Activated naive CD8-positive, alpha-beta T cell treated with anti-CD3 and anti-CD28 coated beads, Interleukin-2, amount 50 U/mL, for 24 hours (primary cell): Measurements from ENCODE around the gene SHH.

Experiments
- ATAC-seq: fragments of 150-1000 bp; cut with Tn5 transposase; one replicate; pipeline ENCODE4 v1.10.0; 2021
- DNase-seq: peaks from one replicate; pipeline ENCODE4 v3.0.0; 2021
- H3K27ac Mint-ChIP-seq: one replicate; pipeline ENCODE4 v1.8.0; 2021; ENCODE audit warnings: mild to moderate bottlenecking, mixed read lengths
- H3K27me3 Mint-ChIP-seq: one replicate; pipeline ENCODE4 v1.8.0; 2021; ENCODE audit warnings: mixed read lengths
- H3K36me3 Mint-ChIP-seq: one replicate; pipeline ENCODE4 v1.8.0; 2021; ENCODE audit warnings: low read depth, mixed read lengths
- H3K4me1 Mint-ChIP-seq: one replicate; pipeline ENCODE4 v1.8.0; 2021; ENCODE audit warnings: mixed read lengths
- H3K4me3 Mint-ChIP-seq: one replicate; pipeline ENCODE4 v1.8.0; 2021; ENCODE audit warnings: mild to moderate bottlenecking, moderate library complexity, mixed read lengths
- H3K9me3 Mint-ChIP-seq: one replicate; pipeline ENCODE4 v1.8.0; 2021; ENCODE audit warnings: mixed read lengths

SHH gene

DNA sequence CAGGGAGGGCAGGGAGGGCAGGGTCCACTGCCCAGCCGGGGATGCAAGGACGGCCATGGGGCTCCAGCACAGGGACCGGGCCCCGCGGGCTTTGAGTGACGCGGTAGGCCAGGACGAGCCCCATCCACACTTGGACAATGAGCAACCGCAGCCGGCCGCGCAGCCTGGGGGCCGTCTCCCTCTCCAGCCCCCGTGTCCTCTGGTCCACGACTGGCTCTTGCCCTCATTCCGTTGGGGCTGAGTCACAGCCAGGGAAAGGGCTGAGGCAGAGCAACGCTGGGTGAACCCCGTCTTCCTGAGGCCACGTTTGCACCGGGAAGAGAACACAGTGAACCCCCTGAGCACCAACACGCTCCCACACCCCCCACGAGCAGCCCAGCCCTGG lies 23.7 kb downstream of the SHH start:
- Mint-ChIP-seq H3K27me3 (peaks cover 15% of the 10 kb centered on the region), H3K4me1 (peaks cover 6% of the 10 kb centered on the region), H3K36me3 (peaks cover 6% of the 10 kb centered on the region), H3K27ac (no peak overlapping the region), H3K9me3 (no peaks in the 10 kb centered on the region), H3K4me3 (no peak overlapping the region)
- no peak for ATAC-seq
- no peak for DNase-seq

DNA sequence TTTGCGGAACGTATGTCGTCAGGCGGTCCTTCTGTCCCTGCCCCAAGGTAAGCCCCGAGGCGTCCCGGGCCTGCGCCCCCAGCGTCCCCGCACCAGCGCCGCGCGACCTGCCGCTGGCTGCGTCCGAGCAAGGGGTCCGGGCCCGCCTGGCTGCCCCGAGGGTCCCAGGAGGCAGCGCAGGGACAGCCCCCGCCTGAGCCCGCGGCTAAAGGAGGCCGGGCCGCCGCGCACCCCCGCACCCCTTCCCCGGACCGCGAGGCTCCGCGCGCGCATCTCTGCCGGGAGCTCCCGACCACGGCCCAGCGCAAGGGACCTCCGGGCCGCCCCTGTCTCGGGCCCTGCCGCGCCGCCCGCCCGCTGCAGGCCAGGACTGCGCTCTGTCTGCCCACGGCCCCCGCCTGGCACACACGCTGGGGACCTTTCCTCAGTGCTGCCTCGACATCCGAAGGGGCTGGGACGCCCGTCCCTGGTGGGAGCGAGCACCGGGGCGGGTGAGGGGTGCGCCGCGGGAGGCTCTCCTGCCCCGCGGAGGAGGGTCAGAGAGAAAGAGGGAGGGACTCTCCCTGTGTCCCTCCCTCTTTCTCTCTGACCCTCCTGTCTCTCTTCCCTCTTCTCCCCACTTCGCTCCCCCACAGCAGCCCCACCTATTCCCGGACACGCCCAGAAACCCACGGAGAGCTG lies 25.0 kb downstream of the SHH start:
- no peak overlapping the region for H3K27ac Mint-ChIP-seq
- ATAC-seq (no peak), DNase-seq (no peak)
- peaks cover 6% of the 10 kb centered on the region for H3K4me1 Mint-ChIP-seq
- H3K27me3 Mint-ChIP-seq, result peaks cover 15% of the 10 kb centered on the region
- no peaks in the 10 kb centered on the region for H3K9me3 Mint-ChIP-seq
- H3K36me3 Mint-ChIP-seq, result peaks cover 12% of the 10 kb centered on the region
- H3K4me3 Mint-ChIP-seq, result no peak overlapping the region

DNA sequence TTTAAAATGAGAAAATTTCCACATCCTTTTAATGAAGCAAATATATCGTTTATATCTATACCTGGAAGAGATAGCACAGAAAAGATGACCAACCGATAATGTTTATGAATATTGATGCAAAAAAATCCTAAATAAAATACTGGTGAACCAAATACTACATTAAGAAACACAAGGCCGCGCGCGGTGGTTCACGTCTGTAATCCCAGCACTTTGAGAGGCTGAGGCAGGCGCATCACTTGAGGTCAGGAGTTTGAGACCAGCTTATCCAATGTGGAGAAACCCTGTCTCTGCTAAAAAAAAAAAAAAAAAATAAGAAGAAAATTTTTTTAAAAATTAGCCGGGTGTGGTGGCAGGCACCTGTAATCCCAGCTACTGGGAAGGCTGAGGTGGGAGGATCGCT lies 25.8 kb downstream of the SHH start:
- no peaks in the 10 kb centered on the region for H3K9me3 Mint-ChIP-seq
- no peak overlapping the region for H3K4me3 Mint-ChIP-seq
- peaks cover 6% of the 10 kb centered on the region for H3K4me1 Mint-ChIP-seq
- H3K27me3 Mint-ChIP-seq, result peaks cover 15% of the 10 kb centered on the region
- no peak for DNase-seq
- H3K36me3 Mint-ChIP-seq, result peaks cover 16% of the 10 kb centered on the region
- no peak overlapping the region for H3K27ac Mint-ChIP-seq
- no peak for ATAC-seq

DNA sequence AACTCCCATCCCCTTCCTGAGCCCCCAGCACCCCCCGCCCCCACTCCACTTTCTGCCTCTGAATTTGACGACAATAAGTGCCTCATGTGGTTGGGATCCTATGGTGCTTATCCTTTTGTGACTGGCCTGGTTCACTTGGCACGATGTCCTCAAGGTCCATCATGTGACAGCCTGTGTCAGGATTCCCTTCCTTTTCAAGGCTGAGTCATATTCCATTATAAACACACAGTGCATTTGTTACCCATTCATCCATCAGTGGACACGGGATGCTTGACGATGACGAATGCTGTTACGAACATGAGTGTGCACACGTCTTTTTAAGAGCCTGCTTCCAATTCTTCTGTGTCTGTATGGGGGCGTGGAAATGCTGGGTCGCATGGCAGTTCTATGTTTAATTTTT lies 26.7 kb downstream of the SHH start:
- H3K27me3 Mint-ChIP-seq, result peaks cover 15% of the 10 kb centered on the region
- H3K4me3 Mint-ChIP-seq, result no peak overlapping the region

DNA sequence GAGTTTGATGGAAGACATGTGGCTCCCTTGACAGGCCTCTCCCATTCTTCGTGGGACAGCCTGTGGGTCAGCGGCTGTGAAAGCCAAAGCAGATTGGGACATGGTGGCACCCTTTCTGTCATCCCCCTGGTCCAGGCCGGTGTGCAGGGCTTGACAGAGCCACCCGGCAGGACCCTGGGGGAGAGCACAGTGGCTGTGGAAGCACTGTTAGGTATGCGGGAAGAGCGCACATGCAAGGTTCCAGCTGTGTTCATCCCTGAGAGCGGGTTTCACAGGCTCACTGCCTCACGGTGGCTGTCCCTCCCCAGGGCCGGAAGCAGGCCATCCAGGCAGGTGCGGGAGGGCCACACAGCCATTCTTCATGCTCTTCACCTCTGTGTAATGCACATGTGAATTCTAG lies 29.8 kb downstream of the SHH start:
- ATAC-seq, result no peak
- Mint-ChIP-seq H3K36me3 (peaks cover 21% of the 10 kb centered on the region), H3K27me3 (peaks cover 8% of the 10 kb centered on the region), H3K4me1 (peaks cover 2% of the 10 kb centered on the region), H3K9me3 (no peaks in the 10 kb centered on the region), H3K4me3 (no peak overlapping the region), H3K27ac (no peak overlapping the region)
- DNase-seq, result no peak

More for the DNA sequence above, 26.7 kb downstream of the SHH start:
- no peaks in the 10 kb centered on the region for H3K9me3 Mint-ChIP-seq
- no peak overlapping the region for H3K27ac Mint-ChIP-seq
- peaks cover 6% of the 10 kb centered on the region for H3K4me1 Mint-ChIP-seq
- H3K36me3 Mint-ChIP-seq, result peaks cover 18% of the 10 kb centered on the region
- no peak for DNase-seq
- ATAC-seq, result no peak

DNA sequence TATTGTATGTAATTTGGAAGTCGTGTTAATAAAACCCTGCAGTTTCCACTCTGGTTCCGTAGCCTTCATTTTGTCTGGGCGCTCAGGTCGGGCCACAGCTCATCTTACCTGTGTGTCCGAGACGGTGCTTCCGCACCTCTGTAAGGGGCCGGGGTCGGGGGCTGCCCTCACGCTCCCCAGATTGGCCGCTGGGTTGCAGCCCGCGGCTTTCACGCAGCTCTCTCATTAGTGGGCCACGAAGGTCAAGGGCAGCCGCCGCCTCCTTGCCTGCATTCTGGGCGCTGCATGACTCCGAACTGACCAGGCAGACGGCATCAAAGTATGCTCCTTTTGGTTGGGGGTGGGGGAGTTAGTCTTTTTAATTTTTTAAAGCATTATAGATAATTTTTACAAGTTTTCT lies 30.8 kb downstream of the SHH start:
- H3K27me3 Mint-ChIP-seq, result peaks cover 6% of the 10 kb centered on the region
- no peaks in the 10 kb centered on the region for H3K9me3 Mint-ChIP-seq
- H3K4me3 Mint-ChIP-seq, result no peak overlapping the region
- H3K4me1 Mint-ChIP-seq, result peaks cover 2% of the 10 kb centered on the region
- no peak for ATAC-seq
- no peak overlapping the region for H3K27ac Mint-ChIP-seq
- peaks cover 21% of the 10 kb centered on the region for H3K36me3 Mint-ChIP-seq
- DNase-seq, result no peak

DNA sequence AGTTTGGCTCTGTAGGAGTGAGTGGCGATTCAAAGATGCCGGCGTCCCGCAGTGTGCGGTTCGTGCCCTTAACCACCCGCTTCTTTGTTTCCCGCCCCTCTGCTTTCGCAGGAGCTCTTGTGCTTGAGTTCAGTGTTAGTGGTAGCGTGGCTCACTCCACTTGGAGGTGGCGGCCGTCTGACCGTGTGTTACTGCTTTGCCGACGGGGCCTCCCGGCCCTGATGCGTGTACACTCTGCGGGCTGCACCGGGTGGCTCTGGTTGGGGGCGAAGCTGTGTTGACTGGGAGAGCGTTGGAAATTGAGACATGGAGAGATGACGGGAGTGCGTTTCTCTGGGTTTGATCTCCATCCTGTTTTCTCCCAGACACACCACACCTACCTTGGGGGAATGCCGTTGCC lies 31.4 kb downstream of the SHH start:
- no peak for DNase-seq
- Mint-ChIP-seq H3K4me1 (no peaks in the 10 kb centered on the region), H3K4me3 (no peak overlapping the region), H3K36me3 (peaks cover 21% of the 10 kb centered on the region), H3K27me3 (peaks cover under 1% of the 10 kb centered on the region), H3K9me3 (no peaks in the 10 kb centered on the region), H3K27ac (no peak overlapping the region)
- ATAC-seq, result no peak

DNA sequence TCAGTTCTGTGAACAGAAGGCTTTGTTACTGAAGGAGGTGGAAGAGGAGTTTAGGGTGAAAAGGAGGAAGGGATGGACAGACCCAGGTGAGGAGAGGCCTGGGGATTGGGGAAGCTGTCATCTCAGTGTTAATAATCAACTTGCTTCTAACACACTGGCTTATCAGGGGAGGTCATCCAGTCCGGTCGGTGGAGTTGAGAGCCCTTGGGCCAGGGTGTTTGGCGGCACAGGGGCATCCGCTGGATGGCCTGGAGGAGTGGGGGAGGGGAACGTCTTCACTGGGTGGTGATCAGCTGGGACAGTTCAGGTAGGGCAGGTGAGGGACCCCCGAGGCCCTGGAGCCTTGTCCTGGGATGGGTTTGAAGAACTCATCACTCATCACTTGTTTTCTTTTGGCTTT lies 33.9 kb downstream of the SHH start:
- no peaks in the 10 kb centered on the region for H3K4me1 Mint-ChIP-seq
- H3K27ac Mint-ChIP-seq, result no peak overlapping the region
- no peak for ATAC-seq
- DNase-seq, result no peak
- peaks cover 35% of the 10 kb centered on the region for H3K36me3 Mint-ChIP-seq
- H3K27me3 Mint-ChIP-seq, result no peaks in the 10 kb centered on the region
- no peak overlapping the region for H3K4me3 Mint-ChIP-seq
- H3K9me3 Mint-ChIP-seq, result no peaks in the 10 kb centered on the region

DNA sequence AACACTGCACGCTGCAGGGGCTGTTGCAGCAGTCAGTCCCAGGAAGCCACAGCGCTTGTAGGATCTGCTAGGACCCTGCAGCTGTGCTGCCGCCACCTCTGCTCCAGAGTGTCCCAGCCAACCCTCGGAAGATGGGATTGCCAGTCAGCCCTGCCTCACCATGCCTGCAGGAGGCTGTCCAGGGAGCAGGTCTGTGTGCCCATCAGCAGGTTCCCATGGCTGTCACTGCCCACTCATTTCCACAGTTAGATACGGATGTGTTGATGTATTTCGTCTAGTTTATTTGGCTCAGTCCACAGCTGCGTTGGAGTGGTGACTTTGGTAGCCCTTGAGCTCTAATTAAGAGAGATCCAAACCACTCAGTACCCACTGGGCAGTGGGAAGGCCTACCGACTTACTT lies 35.7 kb downstream of the SHH start:
- Mint-ChIP-seq H3K27ac (no peak overlapping the region), H3K4me1 (no peaks in the 10 kb centered on the region), H3K4me3 (no peak overlapping the region), H3K27me3 (no peaks in the 10 kb centered on the region), H3K36me3 (peaks cover 33% of the 10 kb centered on the region), H3K9me3 (no peaks in the 10 kb centered on the region)
- DNase-seq (no peak), ATAC-seq (no peak)

DNA sequence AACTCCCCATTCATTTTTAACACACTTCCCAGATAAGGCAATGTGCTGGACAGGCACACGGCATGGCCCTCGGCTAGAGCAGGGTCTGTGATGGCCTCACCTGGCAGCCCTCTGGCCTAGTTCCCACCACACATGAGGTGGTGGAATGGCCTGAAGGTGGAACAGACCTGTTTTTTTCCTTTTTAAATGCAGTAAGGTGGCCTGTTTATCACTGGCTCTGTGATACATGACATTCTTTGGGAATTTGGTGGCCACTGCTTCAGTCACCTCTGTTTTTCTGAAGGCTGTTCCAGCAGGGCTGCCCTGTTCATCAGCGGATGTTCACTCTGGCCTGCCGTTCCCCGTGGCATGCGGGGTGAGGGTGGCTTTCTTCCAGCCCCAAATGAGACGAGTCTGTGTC lies 36.6 kb downstream of the SHH start:
- Mint-ChIP-seq H3K4me3 (no peak overlapping the region), H3K27me3 (no peaks in the 10 kb centered on the region), H3K9me3 (no peaks in the 10 kb centered on the region), H3K27ac (no peak overlapping the region), H3K36me3 (peaks cover 34% of the 10 kb centered on the region), H3K4me1 (no peaks in the 10 kb centered on the region)
- DNase-seq (no peak), ATAC-seq (no peak)

DNA sequence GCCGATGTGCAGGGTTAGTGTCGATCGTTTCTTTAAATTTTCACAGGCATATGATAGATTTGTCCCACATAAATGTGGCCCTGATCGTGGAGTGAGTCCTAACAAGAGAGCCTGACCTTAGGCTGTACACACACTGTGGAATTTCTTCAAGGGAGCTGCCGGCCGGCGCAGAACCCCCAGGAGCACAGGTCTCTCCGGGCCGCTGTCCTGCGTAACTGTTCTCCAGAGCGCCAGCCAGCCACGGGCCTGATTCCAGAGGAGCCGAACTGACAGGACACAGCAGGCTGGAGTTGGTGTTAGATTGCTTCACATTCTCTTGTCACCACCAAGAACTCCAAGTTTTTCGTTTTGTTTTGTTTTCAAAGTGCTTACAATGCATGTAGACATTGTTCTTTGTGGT lies 37.3 kb downstream of the SHH start:
- Mint-ChIP-seq H3K9me3 (no peaks in the 10 kb centered on the region), H3K4me3 (no peak overlapping the region), H3K36me3 (peaks cover 40% of the 10 kb centered on the region), H3K27ac (no peak overlapping the region), H3K4me1 (no peaks in the 10 kb centered on the region), H3K27me3 (no peaks in the 10 kb centered on the region)
- ATAC-seq (no peak), DNase-seq (no peak)

DNA sequence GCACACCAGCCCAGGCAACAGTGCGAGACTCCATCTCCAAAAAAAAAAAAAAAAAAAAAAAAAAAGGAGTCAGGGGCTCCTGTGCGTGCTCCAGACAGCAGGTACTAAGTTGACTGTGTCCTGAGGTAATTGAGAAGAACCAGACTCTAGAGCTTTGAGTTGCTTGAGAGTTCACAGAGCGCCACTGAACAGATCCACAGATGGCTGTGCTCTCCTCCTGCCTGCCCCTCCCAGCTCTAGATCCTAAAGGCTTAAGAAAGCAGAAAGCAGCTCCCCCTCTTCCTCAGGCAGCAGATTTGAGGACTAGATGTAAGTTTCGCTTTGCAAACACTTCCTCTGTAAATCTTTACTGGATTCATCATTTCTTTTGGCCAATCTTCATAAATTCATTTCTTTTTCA lies 38.7 kb downstream of the SHH start:
- Mint-ChIP-seq H3K27ac (no peak overlapping the region), H3K4me1 (no peaks in the 10 kb centered on the region), H3K9me3 (no peaks in the 10 kb centered on the region), H3K27me3 (no peaks in the 10 kb centered on the region), H3K4me3 (no peak overlapping the region), H3K36me3 (peaks cover 44% of the 10 kb centered on the region)
- ATAC-seq (no peak), DNase-seq (no peak)

DNA sequence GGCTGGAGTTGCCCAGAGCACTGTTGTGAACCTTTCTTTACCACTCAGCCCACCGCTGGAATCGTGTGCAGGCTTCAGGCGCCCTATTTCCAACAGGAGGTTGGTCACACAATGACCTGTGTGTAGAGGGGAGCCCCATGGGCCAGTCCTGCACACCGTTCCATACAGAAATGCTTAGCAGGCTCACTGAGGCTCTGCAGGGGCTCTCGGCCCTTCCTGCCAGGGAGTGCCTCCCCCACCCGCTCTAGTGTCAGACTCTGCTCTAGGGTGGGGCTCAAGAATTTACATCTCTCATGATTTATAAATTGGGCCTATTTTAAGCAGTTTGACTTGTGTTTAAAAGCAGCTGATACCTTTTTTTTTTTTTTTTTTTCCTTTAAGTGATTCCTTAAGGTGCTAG lies 42.0 kb downstream of the SHH start:
- H3K27me3 Mint-ChIP-seq, result no peaks in the 10 kb centered on the region
- no peak overlapping the region for H3K27ac Mint-ChIP-seq
- H3K36me3 Mint-ChIP-seq, result peaks cover 51% of the 10 kb centered on the region
- no peaks in the 10 kb centered on the region for H3K9me3 Mint-ChIP-seq
- no peak overlapping the region for H3K4me3 Mint-ChIP-seq
- DNase-seq (no peak), ATAC-seq (no peak)
- H3K4me1 Mint-ChIP-seq, result peaks cover 12% of the 10 kb centered on the region

DNA sequence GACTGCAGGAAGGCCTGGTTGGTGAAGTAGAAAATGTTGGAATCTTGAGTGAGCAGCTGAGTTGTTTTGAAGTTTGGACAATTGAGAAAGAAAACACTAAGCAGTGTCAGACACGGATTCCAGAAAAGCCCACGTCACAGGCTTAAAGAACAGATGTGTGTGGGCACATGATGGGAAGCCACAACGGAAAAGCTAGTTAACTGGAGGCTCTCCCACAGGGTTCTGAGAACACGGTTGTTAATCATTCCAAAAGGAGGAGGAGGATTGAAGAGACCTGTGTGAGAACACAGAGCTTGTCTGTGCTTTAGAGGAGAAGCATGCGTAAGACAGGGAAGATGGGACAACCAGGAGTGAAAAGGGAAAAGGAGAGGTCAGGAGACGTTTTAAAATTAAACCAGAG lies 42.6 kb downstream of the SHH start:
- ATAC-seq, result no peak

DNA sequence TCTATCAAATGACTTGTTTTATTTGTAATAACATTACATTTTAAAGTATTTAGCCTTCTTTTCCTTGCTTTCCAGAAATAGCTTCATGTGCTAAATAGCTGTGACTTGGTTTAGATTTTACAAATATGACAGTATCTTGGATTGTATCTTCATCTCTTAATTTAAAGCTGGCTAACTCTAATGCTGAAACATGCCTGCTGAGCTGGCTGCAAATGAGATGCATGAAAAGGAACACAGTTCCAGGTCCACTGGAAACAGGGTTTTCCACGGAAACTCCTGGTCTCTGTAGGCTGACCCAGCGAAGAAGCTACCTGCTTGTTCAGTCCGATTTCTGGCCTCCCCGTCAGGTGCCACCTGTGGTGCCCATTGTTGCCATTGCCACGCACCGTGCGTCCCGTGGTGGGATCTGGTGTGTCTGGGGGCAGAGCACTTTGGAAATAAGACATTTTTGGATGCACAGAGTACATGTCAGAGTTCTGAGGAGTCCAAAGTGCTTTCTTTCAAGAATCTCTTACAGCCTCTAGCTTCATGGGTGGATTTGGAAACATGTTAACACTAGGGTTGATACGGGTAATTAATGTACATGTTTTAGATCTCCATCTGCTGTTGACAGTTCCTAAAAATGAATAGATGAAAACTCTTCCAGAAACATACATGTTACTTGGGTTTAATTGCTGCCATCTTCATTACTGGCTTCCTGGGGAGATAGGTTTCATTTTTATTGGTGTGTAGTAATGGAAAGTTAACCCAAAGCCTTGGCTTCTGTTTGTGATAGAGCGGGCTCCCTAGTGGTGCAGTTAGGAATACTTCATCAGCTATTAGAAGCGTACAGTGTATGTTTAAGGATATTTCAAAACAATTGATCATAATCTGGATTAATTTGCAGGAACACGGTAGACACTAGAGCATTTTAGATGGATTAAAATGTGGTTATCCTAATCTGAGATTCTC lies 45.0 kb downstream of the SHH start:
- no peak overlapping the region for H3K4me3 Mint-ChIP-seq
- no peaks in the 10 kb centered on the region for H3K27me3 Mint-ChIP-seq
- H3K9me3 Mint-ChIP-seq, result no peaks in the 10 kb centered on the region
- peaks cover 48% of the 10 kb centered on the region for H3K36me3 Mint-ChIP-seq
- DNase-seq (no peak), ATAC-seq (no peak)
- no peak overlapping the region for H3K27ac Mint-ChIP-seq
- H3K4me1 Mint-ChIP-seq, result peaks cover 42% of the 10 kb centered on the region

More for the DNA sequence above, 42.6 kb downstream of the SHH start:
- Mint-ChIP-seq H3K27me3 (no peaks in the 10 kb centered on the region), H3K4me1 (peaks cover 17% of the 10 kb centered on the region), H3K27ac (peak overlapping the region; percentile 29), H3K9me3 (no peaks in the 10 kb centered on the region), H3K36me3 (peaks cover 50% of the 10 kb centered on the region), H3K4me3 (no peak overlapping the region)
- no peak for DNase-seq
